Measurements from ENCODE around the gene FAM217B. TPM values are rescaled to one million over a fixed set of nuclear protein-coding genes. Genes with fewer than 3 reads are reported as not detected.
A peak's percentile ranks its signal among the peaks of the same experiment; 100 is the strongest.

Gene FAM217B
- 10 to 100 TPM; 16.6 to 20.0 (median 18.6) TPM for total RNA-seq (2021; fragmentation: NEBNext Ultra II Directional; extraction: Animal tissue kit (Norgen Biotek cat#: 25700))
- long read RNA-seq, full-length matches to known transcripts, result 11 of 19 reads
- long read RNA-seq, partial matches to known transcripts, result 1 of 19 reads
- long read RNA-seq, other reads (novel, unspliced or antisense), result 7 of 19 reads

GRCh38 chr20:59940129-59940955 lies at the start of gene FAM217B, which contains the start of gene PPP1R3D:
Gene FAM217B (plus strand): TSS chr20:59940389. CDS start chr20:59943944, 3,555 bp downstream.
Gene PPP1R3D (minus strand): TSS chr20:59940305. CDS start chr20:59939931, 374 bp downstream.
- H3K27ac Mint-ChIP-seq, result peak within 1 kb of the TSS; percentile 100
- DNase-seq, result peak; percentile 95
- H3K9me3 Mint-ChIP-seq, result peaks cover 7% of the 10 kb centered on the region; the same call in 1 of the 2 replicates
- peak within 1 kb of the TSS; percentile 100 for H3K4me3 Mint-ChIP-seq
- TF ChIP-seq CTCF (IDR thresholded peaks at IDR 0.05), result peak; percentile 68
- peaks cover 21% of the 10 kb centered on the region for H3K36me3 Mint-ChIP-seq (ENCODE audit: low read depth)
- H3K4me1 Mint-ChIP-seq (ENCODE audit: low read depth), result peaks cover 47% of the 10 kb centered on the region
- 0 out of 2 replicates have a peak, but pooled peaks cover 2% of the 10 kb centered on the region for H3K27me3 Mint-ChIP-seq (ENCODE audit: insufficient read depth)

- Mint-ChIP-seq H3K27ac (no peak overlapping the region), H3K36me3 (ENCODE audit: low read depth) (no peaks in the 10 kb centered on the region)
These were observed 48.6 kb upstream of the FAM217B start for GRCh38 chr20:59891581-59891980.

GRCh38 chr20:59895908-59896307 lies 44.3 kb upstream of the FAM217B start:
- no peaks in the 10 kb centered on the region for H3K9me3 Mint-ChIP-seq

More at GRCh38 chr20:59891581-59891980, 48.6 kb upstream of the FAM217B start:
- Mint-ChIP-seq H3K27me3 (ENCODE audit: insufficient read depth) (no peaks in the 10 kb centered on the region; the same call in 1 of the 2 replicates), H3K9me3 (no peaks in the 10 kb centered on the region; the same call in 1 of the 2 replicates), H3K4me1 (ENCODE audit: low read depth) (no peaks in the 10 kb centered on the region), H3K4me3 (peak overlapping the region; percentile 15; the same call in 1 of the 2 replicates)
- no peak for DNase-seq
- TF ChIP-seq CTCF (IDR thresholded peaks at IDR 0.05), result no peak

GRCh38 chr20:59902470-59902869 lies 37.7 kb upstream of the FAM217B start:
- no peaks in the 10 kb centered on the region for H3K4me1 Mint-ChIP-seq (ENCODE audit: low read depth)
- no peaks in the 10 kb centered on the region; the same call in 1 of the 2 replicates for H3K27me3 Mint-ChIP-seq (ENCODE audit: insufficient read depth)
- no peaks in the 10 kb centered on the region for H3K36me3 Mint-ChIP-seq (ENCODE audit: low read depth)
- no peak for TF ChIP-seq CTCF (IDR thresholded peaks at IDR 0.05)
- H3K9me3 Mint-ChIP-seq, result no peaks in the 10 kb centered on the region
- no peak overlapping the region for H3K4me3 Mint-ChIP-seq
- H3K27ac Mint-ChIP-seq, result no peak overlapping the region
- no peak for DNase-seq

More at GRCh38 chr20:59895908-59896307, 44.3 kb upstream of the FAM217B start:
- no peak for DNase-seq
- H3K27ac Mint-ChIP-seq, result no peak overlapping the region
- H3K4me3 Mint-ChIP-seq, result no peak overlapping the region
- H3K36me3 Mint-ChIP-seq (ENCODE audit: low read depth), result no peaks in the 10 kb centered on the region
- H3K27me3 Mint-ChIP-seq (ENCODE audit: insufficient read depth), result no peaks in the 10 kb centered on the region
- no peaks in the 10 kb centered on the region for H3K4me1 Mint-ChIP-seq (ENCODE audit: low read depth)
- TF ChIP-seq CTCF (IDR thresholded peaks at IDR 0.05), result no peak

GRCh38 chr20:59903621-59904020 lies 36.6 kb upstream of the FAM217B start:
- Mint-ChIP-seq H3K27me3 (ENCODE audit: insufficient read depth) (no peaks in the 10 kb centered on the region; the same call in 1 of the 2 replicates), H3K36me3 (ENCODE audit: low read depth) (no peaks in the 10 kb centered on the region), H3K9me3 (no peaks in the 10 kb centered on the region), H3K4me3 (no peak overlapping the region), H3K4me1 (ENCODE audit: low read depth) (no peaks in the 10 kb centered on the region), H3K27ac (no peak overlapping the region)
- no peak for DNase-seq
- no peak for TF ChIP-seq CTCF (IDR thresholded peaks at IDR 0.05)

Measured in HFFc6 (cell line).